Measurements from ENCODE around the gene TAB2.

TAB2 gene

GRCh38 chr6:149325648-149326236 lies 8.2 kb downstream of the TAB2 start:
- Histone ChIP-seq H3K4me1 (ENCODE audit: control insufficient read depth, insufficient read depth, low read length) (peaks cover 20% of the 10 kb centered on the region), H3K4me3 (ENCODE audit: low read depth, low read length) (no peak overlapping the region), H3K9me3 (ENCODE audit: control insufficient read depth, insufficient read depth, low read depth, low read length) (no peaks in the 10 kb centered on the region), H3K36me3 (ENCODE audit: control insufficient read depth in 2 of 2, insufficient read depth in 1 of 2, low read length in 2 of 2) (no peaks in the 10 kb centered on the region), H3K27ac (ENCODE audit: extremely low read depth, low read depth, low read length) (no peak overlapping the region)
- TF ChIP-seq OSR2 (tag by site-specific recombination; IDR thresholded peaks at IDR 0.05): 0 out of 2 replicates have a peak, but pooled peaks have one; percentile 11
- TF ChIP-seq ZNF155 (tag by site-specific recombination; IDR thresholded peaks at IDR 0.05): no peak
- CTCF ChIA-PET: interaction anchor here (0.7 to 1.3 kb wide), 3 partner anchors 8 to 106 kb away, joined by 3 to 5 read pairs (median 4); no protein-coding TSS in a partner anchor
- POLR2A ChIA-PET: interaction anchor here (1.4 kb wide), 1 partner anchor 9 kb away, joined by 5 read pairs; no protein-coding TSS in a partner anchor

DNA sequence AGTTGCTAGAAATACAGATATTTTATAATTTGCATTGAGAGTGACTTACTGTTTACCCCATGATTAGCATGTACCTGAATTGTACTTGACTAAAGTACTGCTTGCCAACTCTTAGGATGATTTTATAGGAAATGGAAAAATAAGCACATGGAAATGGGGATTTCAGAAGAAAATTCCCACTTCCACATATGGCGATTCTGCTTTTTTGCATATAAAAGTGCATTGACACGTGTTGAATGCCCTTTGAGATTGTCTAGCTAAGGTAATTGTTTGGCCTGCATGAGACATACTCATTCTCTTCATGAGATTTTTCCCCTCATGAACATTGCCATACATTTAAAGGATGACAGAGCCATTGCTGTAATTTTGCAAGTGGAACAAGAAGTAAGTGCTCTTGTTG lies 10.1 kb downstream of the TAB2 start:
- ChIA-PET CTCF (interaction anchor here (1.0 kb wide), 1 partner anchor 104 kb away, joined by 4 read pairs; no protein-coding TSS in a partner anchor), POLR2A (no interaction called here)
- Histone ChIP-seq H3K4me1 (ENCODE audit: control insufficient read depth, insufficient read depth, low read length) (peaks cover 23% of the 10 kb centered on the region), H3K9me3 (ENCODE audit: control insufficient read depth, insufficient read depth, low read depth, low read length) (no peaks in the 10 kb centered on the region), H3K27ac (ENCODE audit: extremely low read depth, low read depth, low read length) (no peak overlapping the region), H3K4me3 (ENCODE audit: low read depth, low read length) (no peak overlapping the region), H3K36me3 (ENCODE audit: control insufficient read depth in 2 of 2, insufficient read depth in 1 of 2, low read length in 2 of 2) (no peaks in the 10 kb centered on the region)
- TF ChIP-seq ZNF121 (tag by site-specific recombination; IDR thresholded peaks at IDR 0.05): no peak
- no peak for TF ChIP-seq KLF9 (tag by site-specific recombination; IDR thresholded peaks at IDR 0.05; ENCODE audit: low read depth)
- peak; percentile 56; the same call in 1 of the 2 replicates for TF ChIP-seq SCRT2 (tag by site-specific recombination; IDR thresholded peaks at IDR 0.05)

DNA sequence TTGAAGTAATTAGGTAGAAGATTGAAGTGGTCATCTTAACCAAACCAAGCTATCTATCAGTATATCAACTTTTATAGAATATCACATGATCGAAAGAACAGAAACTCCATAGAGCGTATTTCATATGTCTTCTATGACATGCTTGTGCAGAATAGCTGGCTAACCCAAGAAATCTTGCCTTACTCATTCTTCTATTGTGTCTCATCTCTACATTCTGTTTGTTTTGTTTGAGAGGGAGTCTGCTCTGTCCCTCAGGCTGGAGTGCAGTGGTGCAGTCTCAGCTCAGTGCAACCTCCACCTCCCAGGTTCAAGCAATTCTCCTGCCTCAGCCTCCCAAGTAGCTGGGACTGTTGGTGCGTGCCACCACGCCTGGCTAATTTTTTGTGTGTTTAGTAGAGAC lies 10.6 kb downstream of the TAB2 start:
- ChIA-PET CTCF (interaction anchor here (1.0 kb wide), 1 partner anchor 104 kb away, joined by 4 read pairs; no protein-coding TSS in a partner anchor), POLR2A (no interaction called here)
- Histone ChIP-seq H3K4me3 (ENCODE audit: low read depth, low read length) (no peak overlapping the region), H3K36me3 (ENCODE audit: control insufficient read depth in 2 of 2, insufficient read depth in 1 of 2, low read length in 2 of 2) (no peaks in the 10 kb centered on the region), H3K4me1 (ENCODE audit: control insufficient read depth, insufficient read depth, low read length) (peaks cover 24% of the 10 kb centered on the region), H3K27ac (ENCODE audit: extremely low read depth, low read depth, low read length) (no peak overlapping the region), H3K9me3 (ENCODE audit: control insufficient read depth, insufficient read depth, low read depth, low read length) (no peaks in the 10 kb centered on the region)
- peak; percentile 43; the same call in 1 of the 2 replicates for TF ChIP-seq ZNF600 (tag by site-specific recombination; IDR thresholded peaks at IDR 0.05)
- no peak for TF ChIP-seq ZFP3 (tag by site-specific recombination; IDR thresholded peaks at IDR 0.05; ENCODE audit: low read depth)
- 0 out of 2 replicates have a peak, but pooled peaks have one; percentile 14 for TF ChIP-seq ZNF184 (tag by site-specific recombination; IDR thresholded peaks at IDR 0.05)

GRCh38 chr6:149329529-149329928 lies 12.0 kb downstream of the TAB2 start:
- Histone ChIP-seq H3K4me3 (ENCODE audit: low read depth, low read length) (no peak overlapping the region), H3K4me1 (ENCODE audit: control insufficient read depth, insufficient read depth, low read length) (peaks cover 18% of the 10 kb centered on the region), H3K9me3 (ENCODE audit: control insufficient read depth, insufficient read depth, low read depth, low read length) (no peaks in the 10 kb centered on the region), H3K27ac (ENCODE audit: extremely low read depth, low read depth, low read length) (no peak overlapping the region), H3K36me3 (ENCODE audit: control insufficient read depth in 2 of 2, insufficient read depth in 1 of 2, low read length in 2 of 2) (no peaks in the 10 kb centered on the region)
- CTCF ChIA-PET: no interaction called here
- POLR2A ChIA-PET: interaction anchor here (0.5 kb wide), 1 partner anchor 16 kb away, joined by 3 read pairs; no protein-coding TSS in a partner anchor
- TF ChIP-seq, protein P1, sequence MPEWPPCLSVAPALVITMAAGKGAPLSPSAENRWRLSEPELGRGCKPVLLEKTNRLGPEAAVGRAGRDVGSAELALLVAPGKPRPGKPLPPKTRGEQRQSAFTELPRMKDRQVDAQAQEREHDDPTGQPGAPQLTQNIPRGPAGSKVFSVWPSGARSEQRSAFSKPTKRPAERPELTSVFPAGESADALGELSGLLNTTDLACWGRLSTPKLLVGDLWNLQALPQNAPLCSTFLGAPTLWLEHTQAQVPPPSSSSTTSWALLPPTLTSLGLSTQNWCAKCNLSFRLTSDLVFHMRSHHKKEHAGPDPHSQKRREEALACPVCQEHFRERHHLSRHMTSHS (tag by site-specific recombination; IDR thresholded peaks at IDR 0.05): no peak
- TF ChIP-seq ZNF777 (tag by site-specific recombination; IDR thresholded peaks at IDR 0.05; ENCODE audit: borderline replicate concordance) (no peak), MYNN (tag by site-specific recombination; IDR thresholded peaks at IDR 0.05; ENCODE audit: borderline replicate concordance) (no peak), SCRT1 (tag by site-specific recombination; IDR thresholded peaks at IDR 0.05; ENCODE audit: borderline replicate concordance) (no peak), ZFP37 (tag by site-specific recombination; IDR thresholded peaks at IDR 0.05) (no peak), TCF7L2 (IDR thresholded peaks at IDR 0.05; ENCODE audit: borderline replicate concordance, low read depth, low read length) (peak; percentile 48; the same call in 1 of the 2 replicates), OVOL3 (tag by site-specific recombination; IDR thresholded peaks at IDR 0.05) (no peak), ZNF629 (tag by site-specific recombination; IDR thresholded peaks at IDR 0.05) (no peak), ZNF660 (tag by site-specific recombination; IDR thresholded peaks at IDR 0.05) (no peak), PRDM10 (tag by site-specific recombination; IDR thresholded peaks at IDR 0.05) (peak; percentile 41; the same call in 1 of the 2 replicates), ZIC2 (tag by site-specific recombination; IDR thresholded peaks at IDR 0.05) (0 out of 2 replicates have a peak, but pooled peaks have one; percentile 17), ZNF146 (tag by site-specific recombination; IDR thresholded peaks at IDR 0.05) (no peak), ZNF26 (tag by site-specific recombination; IDR thresholded peaks at IDR 0.05) (no peak), ZNF707 (tag by site-specific recombination; IDR thresholded peaks at IDR 0.05) (no peak)
